ENCODE measurements around the gene CRBN. TPM values are rescaled to one million over a fixed set of nuclear protein-coding genes. Genes with fewer than 3 reads are reported as not detected.
A peak's percentile ranks its signal among the peaks of the same experiment; 100 is the strongest.

CRBN gene
- total and polyA plus RNA-seq, 2 experiments from 2014 or later, result 44.5 to 47.3 TPM

DNA sequence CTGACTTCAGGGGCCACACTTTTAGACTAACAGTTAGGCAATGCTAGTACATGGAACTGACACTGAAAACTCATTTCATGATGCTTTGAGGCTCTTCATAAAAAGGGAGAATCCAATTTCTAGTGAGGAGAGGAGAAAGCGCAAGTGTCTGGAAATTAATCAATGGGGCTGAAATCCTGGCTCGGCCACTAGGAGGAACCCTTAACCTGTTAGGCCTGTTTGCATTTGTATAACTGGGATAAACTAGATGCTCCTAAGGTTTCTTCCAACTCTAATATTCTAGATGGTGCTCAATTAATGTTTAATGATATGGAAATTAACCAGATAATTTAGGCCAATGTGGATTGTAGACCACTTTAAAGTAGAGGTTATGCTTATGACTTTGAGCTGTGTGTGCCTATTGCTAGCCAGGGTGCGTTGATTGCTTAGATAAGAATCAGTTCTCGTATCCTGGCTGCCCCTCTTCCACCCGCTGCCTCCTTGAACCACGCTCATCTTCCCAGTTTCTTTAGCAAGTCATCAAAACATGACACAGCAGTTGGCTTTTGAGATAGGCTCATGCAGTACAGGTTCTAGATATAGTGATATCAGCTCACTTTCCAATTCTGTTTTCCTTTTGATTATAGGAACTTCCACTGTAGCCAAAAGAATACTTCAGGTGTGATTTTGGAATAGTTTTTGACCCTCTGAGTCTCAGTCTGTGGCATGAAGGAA lies 16.8 kb upstream of the CRBN start:
- Histone ChIP-seq H3K9me3 (ENCODE audit: low read depth) (no peaks in the 10 kb centered on the region), H3K27me3 (peaks cover 30% of the 10 kb centered on the region), H3K4me1 (ENCODE audit: low read depth) (no peaks in the 10 kb centered on the region), H3K36me3 (no peaks in the 10 kb centered on the region), H3K4me3 (no peak overlapping the region), H3K27ac (no peak overlapping the region)
- TF ChIP-seq, protein P1, sequence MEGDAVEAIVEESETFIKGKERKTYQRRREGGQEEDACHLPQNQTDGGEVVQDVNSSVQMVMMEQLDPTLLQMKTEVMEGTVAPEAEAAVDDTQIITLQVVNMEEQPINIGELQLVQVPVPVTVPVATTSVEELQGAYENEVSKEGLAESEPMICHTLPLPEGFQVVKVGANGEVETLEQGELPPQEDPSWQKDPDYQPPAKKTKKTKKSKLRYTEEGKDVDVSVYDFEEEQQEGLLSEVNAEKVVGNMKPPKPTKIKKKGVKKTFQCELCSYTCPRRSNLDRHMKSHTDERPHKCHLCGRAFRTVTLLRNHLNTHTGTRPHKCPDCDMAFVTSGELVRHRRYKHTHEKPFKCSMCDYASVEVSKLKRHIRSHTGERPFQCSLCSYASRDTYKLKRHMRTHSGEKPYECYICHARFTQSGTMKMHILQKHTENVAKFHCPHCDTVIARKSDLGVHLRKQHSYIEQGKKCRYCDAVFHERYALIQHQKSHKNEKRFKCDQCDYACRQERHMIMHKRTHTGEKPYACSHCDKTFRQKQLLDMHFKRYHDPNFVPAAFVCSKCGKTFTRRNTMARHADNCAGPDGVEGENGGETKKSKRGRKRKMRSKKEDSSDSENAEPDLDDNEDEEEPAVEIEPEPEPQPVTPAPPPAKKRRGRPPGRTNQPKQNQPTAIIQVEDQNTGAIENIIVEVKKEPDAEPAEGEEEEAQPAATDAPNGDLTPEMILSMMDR (IDR thresholded peaks at IDR 0.05; ENCODE audit: low read depth, low read length), result peak; percentile 49
- peak; percentile 12 to 42 for DNase-seq (ENCODE audit: low read depth in 1 of 2, low spot score in 1 of 2)

DNA sequence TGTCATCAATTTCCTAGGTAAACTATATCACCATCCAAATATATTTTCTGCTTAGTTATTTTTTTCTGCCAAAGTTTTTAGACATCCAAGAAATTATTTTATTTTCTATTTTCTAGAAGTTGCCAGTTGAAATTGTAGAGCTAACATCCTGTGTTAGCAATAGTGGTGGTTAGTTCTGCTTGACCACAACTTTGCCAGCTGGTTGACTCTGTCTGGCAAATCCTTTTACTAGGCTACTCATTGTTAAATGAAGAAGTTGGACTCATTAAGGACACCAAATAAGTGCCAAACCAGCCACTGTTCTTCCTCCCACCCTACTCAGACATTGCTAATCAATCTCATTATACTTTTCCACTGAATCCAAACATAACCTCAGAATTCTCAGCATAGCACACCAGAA lies 15.4 kb upstream of the CRBN start:
- TF ChIP-seq, protein P1 (IDR thresholded peaks at IDR 0.05; ENCODE audit: low read depth, low read length), result no peak
- no peak for DNase-seq (ENCODE audit: low read depth in 1 of 2, low spot score in 1 of 2)
- no peaks in the 10 kb centered on the region for H3K36me3 ChIP-seq
- H3K4me3 ChIP-seq, result no peak overlapping the region
- peaks cover 27% of the 10 kb centered on the region for H3K27me3 ChIP-seq
- no peaks in the 10 kb centered on the region for H3K9me3 ChIP-seq (ENCODE audit: low read depth)
- no peak overlapping the region for H3K27ac ChIP-seq
- no peaks in the 10 kb centered on the region for H3K4me1 ChIP-seq (ENCODE audit: low read depth)

DNA sequence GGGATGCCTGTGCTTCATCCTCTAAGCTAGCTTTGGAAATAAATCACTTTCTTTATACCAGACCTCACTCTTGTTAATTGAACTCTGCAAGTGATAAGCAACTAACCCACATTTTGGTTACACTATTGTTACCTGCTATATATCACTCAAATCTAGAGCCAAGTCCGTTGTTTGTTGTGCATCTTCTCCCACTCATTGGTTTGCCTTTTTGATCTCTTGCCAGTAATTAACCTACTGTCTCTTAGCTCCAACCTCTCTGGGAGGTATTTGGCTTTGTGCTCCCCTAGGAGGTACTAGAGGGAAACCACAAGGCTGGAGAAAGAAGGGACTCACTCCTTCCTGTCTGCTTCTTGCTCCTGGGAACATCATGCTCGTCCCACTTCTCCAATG lies 12.8 kb upstream of the CRBN start:
- H3K4me3 ChIP-seq, result no peak overlapping the region
- H3K36me3 ChIP-seq, result no peaks in the 10 kb centered on the region
- peaks cover 8% of the 10 kb centered on the region for H3K27me3 ChIP-seq
- H3K4me1 ChIP-seq (ENCODE audit: low read depth), result no peaks in the 10 kb centered on the region
- no peaks in the 10 kb centered on the region for H3K9me3 ChIP-seq (ENCODE audit: low read depth)
- TF ChIP-seq, protein P1 (IDR thresholded peaks at IDR 0.05; ENCODE audit: low read depth, low read length), result no peak
- no peak for DNase-seq (ENCODE audit: low read depth in 1 of 2, low spot score in 1 of 2)
- H3K27ac ChIP-seq, result no peak overlapping the region

DNA sequence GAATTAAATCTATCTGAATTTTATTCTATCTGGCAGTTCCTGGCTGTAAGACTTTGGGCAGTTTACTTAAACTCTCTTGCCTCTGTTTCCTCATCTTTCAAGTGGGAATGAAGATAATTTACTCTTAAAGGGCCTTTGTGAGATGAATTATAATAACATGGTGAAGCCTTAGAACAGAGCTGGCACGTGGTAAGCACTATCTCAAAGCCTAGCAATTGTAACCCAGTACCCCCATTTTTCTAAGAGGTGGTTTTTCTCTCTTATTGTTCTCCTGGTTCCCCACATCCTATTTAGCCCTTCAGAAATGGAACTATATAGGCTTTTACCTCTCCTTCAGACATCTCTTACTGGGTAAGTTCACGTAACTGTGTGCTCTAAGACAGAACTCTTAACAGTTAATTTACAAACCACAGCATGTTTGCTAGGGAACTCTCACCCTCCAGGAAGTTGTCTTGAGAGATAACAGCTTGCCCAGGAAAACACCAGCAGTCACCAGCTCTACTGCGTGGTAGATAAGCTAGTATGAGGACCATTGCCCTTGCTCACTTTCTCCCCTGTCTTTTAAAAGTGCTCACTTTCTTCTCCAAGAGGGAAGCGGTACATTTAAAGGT lies 12.3 kb upstream of the CRBN start:
- TF ChIP-seq, protein P1 (IDR thresholded peaks at IDR 0.05; ENCODE audit: low read depth, low read length), result no peak
- peak; percentile 8 to 48 for DNase-seq (ENCODE audit: low read depth in 1 of 2, low spot score in 1 of 2)
- H3K4me3 ChIP-seq, result no peak overlapping the region
- no peaks in the 10 kb centered on the region for H3K36me3 ChIP-seq
- H3K27ac ChIP-seq, result no peak overlapping the region
- H3K9me3 ChIP-seq (ENCODE audit: low read depth), result no peaks in the 10 kb centered on the region
- peaks cover 8% of the 10 kb centered on the region for H3K27me3 ChIP-seq
- no peaks in the 10 kb centered on the region for H3K4me1 ChIP-seq (ENCODE audit: low read depth)

DNA sequence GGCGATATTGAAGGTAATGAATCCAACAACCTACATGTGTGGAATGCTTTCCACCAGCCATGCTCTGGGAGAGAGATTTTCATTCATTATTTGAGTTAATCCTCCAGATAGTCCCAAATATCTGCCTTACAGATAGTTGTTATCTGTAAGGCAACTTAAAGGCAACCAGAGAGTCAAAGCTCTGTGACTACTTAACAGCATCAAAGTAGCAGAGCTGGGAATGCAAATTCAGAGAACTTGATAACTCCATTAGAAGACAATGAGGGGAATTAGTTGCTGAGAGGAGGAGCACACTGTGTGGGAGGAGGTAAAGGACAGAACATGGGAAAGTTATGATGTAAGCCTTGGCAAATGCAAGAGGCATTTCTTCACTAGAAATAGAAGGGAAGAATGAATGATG lies 10.5 kb upstream of the CRBN start:
- H3K27ac ChIP-seq, result no peak overlapping the region
- no peak overlapping the region for H3K4me3 ChIP-seq
- H3K27me3 ChIP-seq, result peaks cover 4% of the 10 kb centered on the region
- no peaks in the 10 kb centered on the region for H3K4me1 ChIP-seq (ENCODE audit: low read depth)
- no peaks in the 10 kb centered on the region for H3K36me3 ChIP-seq
- H3K9me3 ChIP-seq (ENCODE audit: low read depth), result no peaks in the 10 kb centered on the region
- DNase-seq (ENCODE audit: low read depth in 1 of 2, low spot score in 1 of 2), result peak in 1 of 2 donors; percentile 20
- TF ChIP-seq, protein P1 (IDR thresholded peaks at IDR 0.05; ENCODE audit: low read depth, low read length), result no peak
